SH-SY5Y (cell line): ENCODE measurements around the gene NUP107.

Experiments used
- GATA2 ChIP-seq: IDR thresholded peaks from 2 replicates; pipeline ENCODE4 v1.6.1; 2011; ENCODE audit warnings: mild to moderate bottlenecking, low read depth, low read length
- GATA3 ChIP-seq: IDR thresholded peaks from 2 replicates; pipeline ENCODE4 v1.6.1; 2011; ENCODE audit warnings: low read depth, mild to moderate bottlenecking, low read length, moderate library complexity

The NUP107 gene

DNA sequence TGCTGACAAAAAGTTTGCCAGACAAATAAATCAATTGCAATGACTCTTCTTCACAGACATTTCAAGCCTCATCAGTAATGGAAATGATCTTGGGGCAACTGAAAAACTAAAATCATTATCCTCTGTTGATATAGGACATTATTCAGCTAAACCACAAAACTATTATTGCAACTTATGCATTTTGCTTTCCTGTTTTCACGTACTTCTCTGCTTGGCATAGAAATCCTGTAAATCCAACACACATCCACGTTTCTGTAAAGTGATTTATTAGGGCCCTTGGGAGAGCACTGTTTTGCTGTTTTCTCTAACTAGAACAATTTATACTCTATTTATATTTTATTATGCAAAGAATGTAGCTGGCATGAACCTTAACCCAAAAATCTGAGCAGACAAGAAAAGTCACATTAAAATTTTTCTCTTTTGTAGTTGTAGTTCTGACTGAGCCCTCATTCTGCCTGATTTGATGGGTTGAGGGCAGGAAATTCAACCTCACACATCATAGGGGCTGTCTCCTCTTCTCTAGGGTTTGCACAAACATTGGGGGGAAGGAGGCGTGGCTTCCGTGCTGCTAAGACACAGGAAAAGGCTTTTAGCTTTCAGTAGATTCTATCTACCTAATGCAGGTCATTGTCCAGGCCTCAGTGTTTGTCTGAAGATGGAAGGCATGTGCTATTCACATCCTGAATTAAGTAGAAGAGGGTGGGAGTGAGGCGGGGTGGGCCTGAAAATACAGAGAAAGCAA lies 11.5 kb upstream of the NUP107 start:
- no peak for TF ChIP-seq GATA3
- TF ChIP-seq GATA2, result no peak

DNA sequence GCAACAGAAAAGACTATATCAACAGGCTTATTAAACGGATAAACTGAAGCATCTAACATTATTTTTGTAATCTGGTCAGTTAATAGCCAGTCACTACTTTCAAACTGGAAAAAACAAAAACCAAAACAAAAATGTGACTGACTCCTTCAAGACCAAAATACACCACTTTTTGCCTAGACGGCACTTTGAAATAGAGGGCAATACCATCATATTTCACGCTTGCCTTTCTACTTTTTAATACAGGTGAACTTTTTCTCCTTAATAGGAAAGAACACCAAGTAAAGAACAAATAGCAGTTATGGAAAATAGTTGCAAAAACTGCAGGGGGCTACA lies 550 bp upstream of the NUP107 start:
- TF ChIP-seq GATA3 (no peak), GATA2 (no peak)

DNA sequence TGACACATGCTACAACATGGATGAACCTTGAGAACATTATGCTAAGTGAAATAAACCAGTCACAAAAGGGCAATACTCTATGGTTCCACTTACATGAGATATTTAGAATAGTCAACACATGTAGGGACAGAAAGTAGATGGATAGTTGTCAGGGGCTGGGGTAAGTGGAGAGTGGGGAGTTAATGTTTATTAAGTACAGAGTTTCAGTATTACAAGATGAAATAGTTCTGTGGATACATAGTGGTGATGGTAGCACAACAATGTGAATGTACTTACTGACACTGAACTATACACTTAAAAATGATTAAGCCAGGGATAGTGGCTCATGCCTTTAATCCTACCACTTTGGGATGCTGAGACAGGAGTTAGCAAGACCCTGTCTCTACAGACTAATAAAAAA lies 8.7 kb downstream of the NUP107 start:
- TF ChIP-seq GATA3 (no peak), GATA2 (no peak)

DNA sequence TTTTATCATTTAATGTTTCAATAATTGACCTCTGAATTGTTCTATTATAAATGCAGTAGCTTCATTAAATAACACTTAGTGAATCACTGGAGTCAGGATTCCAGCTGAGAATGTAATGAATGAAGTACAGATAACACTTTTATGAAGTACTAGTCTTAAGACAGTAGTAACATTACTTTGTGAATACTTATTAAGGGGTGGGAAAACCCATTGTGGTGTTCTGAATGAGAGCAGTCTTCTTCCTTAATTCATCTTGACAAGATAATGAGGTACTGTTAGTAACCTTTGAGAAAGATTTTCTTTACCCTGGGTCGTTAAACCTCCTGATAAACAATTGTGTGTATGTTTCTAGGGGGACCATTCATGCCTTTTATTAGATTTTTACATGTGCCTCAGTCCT lies 12.7 kb downstream of the NUP107 start:
- TF ChIP-seq GATA3 (no peak), GATA2 (no peak)

DNA sequence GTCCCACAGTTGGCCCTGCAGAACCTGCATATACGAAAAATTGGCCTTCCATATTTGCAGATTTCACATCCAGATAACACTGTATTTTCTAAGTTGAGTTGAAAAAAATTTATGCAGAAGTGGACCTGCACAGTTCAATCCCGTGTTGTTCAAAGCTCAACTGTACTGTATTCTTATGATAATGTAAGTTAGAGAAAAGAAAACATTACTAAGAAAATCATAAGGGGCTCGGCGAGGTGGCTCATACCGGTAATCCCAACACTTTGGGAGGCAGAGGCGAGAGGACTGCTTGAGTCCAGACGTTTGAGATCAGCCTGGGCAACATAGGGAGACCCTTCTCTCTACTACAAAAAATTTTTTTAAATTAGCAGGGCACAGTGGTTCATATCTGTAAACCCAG lies 41.0 kb downstream of the NUP107 start:
- no peak for TF ChIP-seq GATA2
- no peak for TF ChIP-seq GATA3

DNA sequence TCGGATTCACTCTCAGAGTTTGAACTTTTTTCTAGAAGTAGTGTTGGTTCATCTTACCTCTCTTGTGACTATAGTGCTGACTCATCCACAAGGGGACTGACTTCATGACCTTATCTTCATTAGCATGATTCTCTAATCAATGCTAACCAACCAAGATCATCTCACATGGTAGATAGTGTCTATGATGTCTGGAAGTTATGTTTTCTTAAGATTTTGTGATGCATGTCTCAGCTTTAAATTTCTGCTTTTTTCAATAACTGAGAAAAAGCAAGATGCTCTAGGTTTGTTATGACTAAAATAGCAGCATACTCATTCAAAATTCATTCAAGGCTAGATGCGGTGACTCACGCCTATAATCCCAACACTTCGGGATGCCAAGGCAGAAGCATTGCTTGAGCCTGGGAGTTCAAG lies 46.9 kb downstream of the NUP107 start:
- TF ChIP-seq GATA2 (no peak), GATA3 (no peak)

DNA sequence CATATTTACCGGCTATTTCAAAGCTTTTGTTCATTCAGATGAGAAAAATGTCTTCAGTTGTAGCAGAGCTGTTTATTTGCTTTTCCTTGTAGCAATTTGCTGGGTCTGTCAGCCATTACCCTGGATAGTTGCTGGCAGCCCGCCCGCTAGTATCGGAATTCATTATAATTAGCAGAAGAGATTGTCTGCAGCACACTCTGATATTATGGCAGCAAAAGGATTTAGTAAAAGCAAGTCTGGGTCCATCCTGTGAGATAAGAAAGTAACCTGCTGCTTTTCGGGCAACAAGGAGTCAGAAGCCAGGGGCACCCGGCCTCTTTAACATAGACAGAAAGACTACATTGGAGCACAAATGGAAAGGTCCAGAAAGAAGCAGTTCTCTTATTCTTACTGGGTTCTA lies 53.1 kb downstream of the NUP107 start:
- TF ChIP-seq GATA3, result no peak
- TF ChIP-seq GATA2, result peak; percentile 84

DNA sequence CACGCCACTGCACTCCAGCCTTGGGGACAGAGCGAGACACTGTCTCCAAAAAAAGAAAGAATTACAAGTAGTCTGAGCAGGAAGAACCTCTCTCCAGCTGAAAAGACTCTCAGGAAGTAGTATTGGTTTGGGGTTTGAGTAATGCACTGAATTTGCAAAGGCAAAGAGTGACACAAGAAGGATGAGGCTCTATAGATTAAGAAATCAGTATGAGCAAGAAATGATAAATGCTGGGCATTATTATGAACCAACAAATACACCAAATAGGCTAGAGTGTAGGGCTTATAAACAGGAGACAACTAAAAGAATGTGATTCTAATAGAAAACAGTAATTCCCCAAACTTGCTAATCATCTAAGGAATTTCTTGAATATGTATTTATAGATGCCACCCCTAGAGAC lies 56.6 kb downstream of the NUP107 start:
- TF ChIP-seq GATA3, result no peak
- no peak for TF ChIP-seq GATA2

DNA sequence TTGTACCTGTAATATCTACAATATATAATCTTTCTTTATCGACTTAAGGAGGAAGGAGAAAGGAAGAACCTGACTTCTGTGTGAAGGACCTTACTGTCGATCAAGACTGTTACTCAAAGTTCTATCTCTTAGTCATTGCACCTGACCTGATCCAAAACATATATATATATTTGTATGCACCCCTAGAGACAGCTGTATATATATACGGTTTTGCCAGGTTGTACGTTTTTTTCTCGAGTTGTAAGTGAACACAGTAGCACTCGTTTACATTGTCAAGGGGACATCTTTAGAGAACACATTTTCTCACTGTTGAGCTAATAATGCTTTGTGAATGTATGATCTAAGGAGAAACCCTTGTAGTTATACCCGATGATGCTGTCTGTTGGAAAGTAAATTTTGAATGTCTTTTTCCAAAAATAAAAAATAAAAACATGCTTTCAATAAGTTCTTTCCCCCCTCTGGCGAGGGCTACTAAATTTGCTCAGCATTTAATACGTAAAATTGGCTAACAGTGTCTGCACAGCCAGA lies 58.7 kb downstream of the NUP107 start:
- TF ChIP-seq GATA3 (no peak), GATA2 (no peak)

DNA sequence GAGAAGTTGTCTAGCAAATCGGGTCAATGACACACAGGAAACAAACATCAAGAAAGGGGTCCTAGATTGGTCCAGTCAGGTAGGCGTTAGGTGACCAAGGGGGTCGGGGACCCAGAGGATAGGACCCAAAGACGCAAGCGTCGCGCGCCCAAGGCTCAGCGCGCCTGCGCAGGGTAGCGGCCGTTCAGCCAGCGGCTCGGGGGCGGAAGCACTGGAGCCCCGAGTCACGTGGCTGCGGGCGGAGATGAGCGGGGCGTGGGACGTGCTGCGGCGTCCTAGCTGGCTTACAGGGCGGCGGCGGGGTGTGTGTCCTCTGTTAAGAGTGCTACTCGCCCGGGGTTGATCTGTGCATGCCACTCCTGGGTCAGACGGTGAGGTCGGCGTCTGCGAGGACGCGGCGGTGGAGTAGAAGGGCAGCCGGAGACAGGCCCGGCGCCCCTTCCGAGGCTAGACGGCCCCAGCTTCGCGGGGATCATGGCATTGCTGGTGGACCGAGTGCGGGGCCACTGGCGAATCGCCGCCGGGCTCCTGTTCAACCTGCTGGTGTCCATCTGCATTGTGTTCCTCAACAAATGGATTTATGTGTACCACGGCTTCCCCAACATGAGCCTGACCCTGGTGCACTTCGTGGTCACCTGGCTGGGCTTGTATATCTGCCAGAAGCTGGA lies 59.3 kb downstream of the NUP107 start, which contains the start of gene SLC35E3:
SLC35E3 (plus strand) TSS at position 273 of the 668 bp plus-strand sequence; CDS start at position 475, 202 bp downstream.
- TF ChIP-seq GATA2 (peak; percentile 6; the same call in 1 of the 2 replicates), GATA3 (no peak)

DNA sequence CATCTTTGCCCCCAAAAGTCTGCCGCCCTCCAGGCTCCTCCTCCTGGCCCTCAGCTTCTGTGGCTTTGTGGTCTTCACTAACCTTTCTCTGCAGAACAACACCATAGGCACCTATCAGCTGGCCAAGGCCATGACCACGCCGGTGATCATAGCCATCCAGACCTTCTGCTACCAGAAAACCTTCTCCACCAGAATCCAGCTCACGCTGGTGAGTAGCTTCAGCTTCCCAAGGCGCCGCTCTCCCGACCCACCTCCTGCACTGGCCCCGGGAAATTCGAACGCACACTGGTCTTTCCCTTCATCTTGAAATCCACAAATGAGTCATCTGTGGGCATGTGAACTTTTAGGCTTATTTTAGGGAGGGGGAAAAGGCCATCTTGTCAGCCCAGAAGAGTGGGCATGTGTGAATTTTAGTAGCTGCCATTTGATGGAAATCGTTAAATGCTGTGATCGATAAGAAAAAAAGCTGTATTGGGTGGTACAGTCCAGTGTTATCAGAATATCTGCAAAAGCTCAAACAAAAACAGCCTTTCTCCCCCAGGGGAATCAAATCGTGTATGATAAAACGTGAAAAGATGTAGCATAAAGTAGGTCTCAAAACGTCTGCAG lies 59.9 kb downstream of the NUP107 start:
- TF ChIP-seq GATA2, result peak; percentile 26; the same call in 1 of the 2 replicates
- no peak; the same call in 1 of the 2 replicates for TF ChIP-seq GATA3

DNA sequence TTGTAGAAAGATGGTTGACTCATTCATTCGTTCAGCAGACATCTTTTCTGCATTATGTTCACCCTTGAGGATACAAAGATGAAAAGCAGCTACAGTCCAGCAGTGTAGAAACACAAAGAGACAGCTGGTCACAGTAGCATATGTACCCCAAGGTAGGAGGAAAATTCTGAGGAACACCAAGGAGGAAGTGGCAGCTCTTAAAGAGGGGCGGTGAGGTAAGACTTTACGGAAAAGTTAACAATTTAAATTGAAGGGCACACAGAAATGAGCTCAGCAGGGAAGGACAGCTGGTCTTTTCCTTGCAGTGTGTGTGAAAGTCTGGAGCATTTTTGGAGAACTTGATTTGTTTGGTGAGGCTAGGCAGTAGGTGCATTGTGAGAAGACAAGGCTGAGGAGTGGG lies 62.7 kb downstream of the NUP107 start:
- no peak for TF ChIP-seq GATA2
- TF ChIP-seq GATA3, result no peak

DNA sequence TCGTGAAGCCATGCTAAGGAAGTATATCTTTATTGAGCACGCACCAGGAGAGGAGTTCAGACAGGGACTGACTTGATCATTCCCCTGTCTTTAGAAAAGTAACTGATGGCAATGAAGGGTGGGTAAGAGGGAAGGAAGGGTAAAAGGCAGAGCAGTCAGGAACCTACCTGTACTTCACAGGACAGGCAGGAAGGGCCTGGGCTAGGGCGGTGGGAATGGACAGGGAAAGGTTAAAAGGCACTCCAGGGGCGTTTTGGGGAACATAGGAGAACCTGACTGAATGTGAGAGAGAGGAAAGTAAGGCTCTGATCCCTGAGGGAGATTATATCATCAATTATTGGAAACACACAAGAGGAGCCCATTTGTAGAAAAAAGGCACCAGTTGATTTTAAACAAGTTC lies 63.1 kb downstream of the NUP107 start:
- TF ChIP-seq GATA3, result no peak
- TF ChIP-seq GATA2, result no peak

DNA sequence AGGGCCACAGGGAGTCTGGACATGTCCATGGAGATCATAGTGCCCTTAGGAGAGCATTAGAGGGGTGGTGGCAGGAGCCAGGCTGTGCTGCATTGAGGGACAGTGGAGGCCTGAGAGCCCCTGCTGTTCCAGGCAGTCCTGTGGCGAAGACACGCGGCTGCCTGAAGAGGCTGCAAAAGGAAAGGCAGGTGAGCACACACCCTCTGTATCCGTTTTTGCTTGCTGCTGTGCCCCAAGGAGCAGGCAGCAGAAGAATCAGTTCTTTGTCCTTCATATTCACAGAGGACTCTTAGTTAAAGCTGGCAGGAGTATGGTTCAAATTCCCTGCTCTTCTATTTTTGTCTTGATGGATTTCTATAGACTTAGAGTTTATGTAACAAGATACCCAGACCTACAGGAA lies 63.7 kb downstream of the NUP107 start:
- TF ChIP-seq GATA2, result no peak
